BLaER1 treated with 17β-estradiol and CSF1 and Interleukin-3, amounts not matched to agents 10 nM and 100 nM (cell line): ENCODE data around the gene NSMCE1.
"Not testable (repeated sequence)": the region's sequence is repeated elsewhere in the genome, so short reads cannot be mapped to it uniquely, and the experiment has no call there.

Experiments
- H3K27ac ChIP-seq, 11 experiments: shearing (Covaris generic); formaldehyde crosslinking; 2 replicates each; pipeline ENCODE4 v1.8.1; 2022
- H3K27me3 ChIP-seq, 11 experiments: shearing (Covaris generic); formaldehyde crosslinking; 2 replicates each; pipeline ENCODE4 v1.8.1; 2022
- H3K36me3 ChIP-seq, 11 experiments: shearing (Covaris generic); formaldehyde crosslinking; 2 replicates each; pipeline ENCODE4 v1.8.1; 2022
- H3K4me1 ChIP-seq, 10 experiments: shearing (Covaris generic); formaldehyde crosslinking; 2 replicates each; pipeline ENCODE4 v1.8.1; 2022
- H3K4me2 ChIP-seq, 11 experiments: shearing (Covaris generic); formaldehyde crosslinking; 2 replicates each; pipeline ENCODE4 v1.8.1; 2022
- H3K4me3 ChIP-seq, 10 experiments: shearing (Covaris generic); formaldehyde crosslinking; 2 replicates each; pipeline ENCODE4 v1.8.1; 2022
- H3K9ac ChIP-seq, 11 experiments: shearing (Covaris generic); formaldehyde crosslinking; 2 replicates each; pipeline ENCODE4 v1.8.1; 2022
- H3K9me3 ChIP-seq, 11 experiments: shearing (Covaris generic); formaldehyde crosslinking; replicated peaks in 1 of 11; 2 replicates each; pipeline ENCODE4 v1.8.1; 2022
- H4K20me1 ChIP-seq, 11 experiments: shearing (Covaris generic); formaldehyde crosslinking; 2 replicates each; pipeline ENCODE4 v1.8.1; 2022
- Cebpa-rat ChIP-seq, 11 experiments: shearing (Covaris generic); IDR thresholded peaks; 2 replicates each; pipeline ENCODE4 v1.8.1; 2022

Gene NSMCE1

DNA sequence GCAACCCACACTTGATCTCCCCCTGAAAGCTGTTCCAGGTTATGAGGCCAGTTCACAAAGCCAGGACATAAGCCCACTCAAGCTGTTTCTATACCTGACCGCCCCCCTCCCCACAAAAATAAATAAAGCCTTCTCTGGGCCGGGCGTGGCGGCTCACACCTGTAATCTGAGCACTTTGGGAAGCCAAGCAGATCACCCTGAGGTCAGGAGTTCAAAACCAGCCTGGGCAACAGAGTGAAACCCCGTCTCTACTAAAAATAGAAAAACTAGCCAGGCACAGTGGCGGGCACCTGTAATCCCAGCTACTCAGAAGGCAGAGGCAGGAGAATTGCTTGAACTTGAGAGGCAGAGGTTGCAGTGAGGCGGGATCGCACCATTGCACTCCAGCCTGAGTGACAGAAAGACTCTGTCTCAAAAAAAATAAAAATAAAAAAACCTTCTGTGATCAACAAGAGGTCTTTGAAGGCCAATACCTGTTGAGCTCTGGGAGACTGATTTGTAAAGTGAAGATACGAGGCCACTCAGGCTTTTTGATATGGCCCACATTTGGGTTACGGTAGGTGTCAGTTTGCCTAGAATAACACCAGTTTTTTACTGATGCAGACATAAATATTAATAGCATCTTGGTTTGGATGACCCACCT is 63.0 kb downstream of the NSMCE1 start:
- Histone ChIP-seq H3K4me3 (peak overlapping the region in 1 of 10 experiments; percentile 68; a peak in 1 of 20 replicates), H3K4me1 (peaks cover 38 to 71% (median 63%) of the 10 kb centered on the region in 10 experiments), H3K27ac (peak overlapping the region in 8 of 11 experiments; percentile 89 to 99 (median 96); a peak in 15 of 22 replicates), H3K4me2 (peak overlapping the region; percentile 81 to 98 (median 95); a peak in 21 of 22 replicates), H3K9ac (peak overlapping the region in 7 of 11 experiments; percentile 16 to 96 (median 92); a peak in 11 of 22 replicates), H3K27me3 (no peaks in the 10 kb centered on the region), H4K20me1 (no peaks in the 10 kb centered on the region), H3K36me3 (peaks cover 7 to 15% (median 8%) of the 10 kb centered on the region in 11 experiments; a peak in 20 of 22 replicates), H3K9me3 (peaks cover 0 to 15% (median 0%) of the 10 kb centered on the region in 11 experiments; a peak in 6 of 22 replicates)
- TF ChIP-seq Cebpa-rat (IDR thresholded peaks at IDR 0.05) = no peak

DNA sequence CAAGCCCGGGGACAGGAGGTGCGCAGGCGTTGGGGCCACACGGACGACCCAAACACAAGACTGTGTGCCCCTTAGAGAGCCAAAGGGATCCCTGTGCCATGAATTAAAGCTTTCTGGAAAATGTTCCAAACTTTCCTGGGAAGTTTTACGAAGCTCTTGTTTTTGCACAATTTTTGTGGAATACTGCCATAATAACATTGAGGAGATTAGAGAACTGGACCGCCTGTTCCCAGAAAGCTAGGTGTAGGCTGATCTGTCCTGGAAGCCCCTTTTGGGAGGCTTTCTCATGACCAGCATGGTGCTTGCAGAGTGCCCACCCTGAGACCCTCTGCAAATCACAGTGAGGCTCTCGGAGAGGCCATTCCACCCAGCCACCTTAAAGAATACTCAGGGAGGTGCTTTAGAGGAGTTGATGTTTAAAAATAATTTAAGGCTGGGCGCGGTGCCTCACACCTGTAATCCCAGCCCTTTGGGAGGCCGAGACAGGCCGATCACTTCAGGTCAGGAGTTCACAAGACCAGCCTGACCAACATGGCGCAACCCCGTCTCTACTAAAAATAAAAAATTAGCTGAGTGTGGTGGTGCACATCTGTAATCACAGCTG is 64.2 kb downstream of the NSMCE1 start:
- H3K4me1 ChIP-seq = peaks cover 48 to 82% (median 74%) of the 10 kb centered on the region in 10 experiments
- peak overlapping the region; percentile 89 to 99 (median 95) for H3K27ac ChIP-seq
- no peaks in the 10 kb centered on the region for H4K20me1 ChIP-seq
- 0 out of 22 replicates have a peak, but pooled peaks of 1 of the 11 experiments have one; percentile 26 for TF ChIP-seq Cebpa-rat (IDR thresholded peaks at IDR 0.05)
- H3K36me3 ChIP-seq = 0 out of 22 replicates have a peak, but pooled peaks cover 0 to 5% (median 0%) of the 10 kb centered on the region in 11 experiments
- peak overlapping the region; percentile 81 to 98 (median 95) for H3K4me2 ChIP-seq
- H3K9ac ChIP-seq = peak overlapping the region; percentile 86 to 96 (median 93)
- peak overlapping the region; percentile 55 to 75 (median 66) for H3K4me3 ChIP-seq
- no peaks in the 10 kb centered on the region for H3K27me3 ChIP-seq
- H3K9me3 ChIP-seq = peaks cover 0 to 15% (median 0%) of the 10 kb centered on the region in 11 experiments; a peak in 6 of 22 replicates

DNA sequence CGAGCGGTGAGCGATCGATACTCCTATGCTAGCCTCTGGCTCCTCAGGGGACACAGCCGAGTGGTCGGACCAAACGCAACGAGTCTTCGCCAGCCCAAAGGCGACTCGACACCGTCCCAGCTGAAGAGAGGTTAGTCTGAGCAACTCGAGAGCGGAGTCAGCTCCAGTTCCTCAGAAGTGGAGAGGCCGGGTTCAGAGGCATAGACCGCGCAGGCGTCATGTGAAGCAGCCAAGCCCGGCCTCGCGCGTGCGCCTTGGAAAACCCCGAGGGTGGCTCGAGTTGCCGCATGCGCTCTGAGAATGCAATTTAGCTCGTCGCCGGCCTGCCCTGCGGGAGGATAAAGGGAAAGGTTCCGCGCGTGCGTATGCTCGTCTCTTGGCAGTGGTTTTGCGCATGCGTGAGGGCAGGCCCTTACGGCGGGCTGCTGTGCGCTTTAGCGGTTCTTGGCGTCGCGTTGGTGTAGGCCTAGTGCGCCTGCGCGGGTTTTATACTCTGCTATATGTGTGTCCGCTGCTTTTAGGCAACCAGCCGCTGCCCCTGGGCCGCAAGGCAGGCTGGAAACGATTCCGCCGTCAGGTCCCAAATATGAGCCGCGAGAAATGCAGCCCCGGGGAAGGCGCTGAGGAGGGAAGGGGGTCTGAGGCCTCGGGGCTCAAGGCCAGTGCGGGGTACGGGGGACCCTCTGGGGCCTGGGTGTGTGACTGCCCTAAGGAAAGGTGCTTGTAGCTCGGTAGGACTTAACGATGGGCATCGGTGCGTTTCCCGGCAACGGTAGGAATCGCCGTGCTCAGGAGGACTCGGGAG is 64.9 kb downstream of the NSMCE1 start, which contains the start of gene KDM8:
Gene KDM8, plus strand, starts transcription at position 20 of the 805 bp plus-strand sequence. CDS start 6,598 bp downstream, outside the sequence.
- Histone ChIP-seq H3K9me3 (peaks cover 0 to 15% (median 0%) of the 10 kb centered on the region in 11 experiments; a peak in 6 of 22 replicates), H3K27me3 (no peaks in the 10 kb centered on the region), H3K4me3 (peak within 1 kb of the TSS; percentile 55 to 75 (median 66)), H3K36me3 (0 out of 22 replicates have a peak, but pooled peaks cover 0 to 5% (median 0%) of the 10 kb centered on the region in 11 experiments), H3K9ac (peak within 1 kb of the TSS; percentile 86 to 96 (median 93)), H3K27ac (peak within 1 kb of the TSS; percentile 89 to 99 (median 95)), H4K20me1 (no peaks in the 10 kb centered on the region), H3K4me1 (peaks cover 55 to 87% (median 79%) of the 10 kb centered on the region in 10 experiments), H3K4me2 (peak within 1 kb of the TSS; percentile 81 to 98 (median 95))
- no peak for TF ChIP-seq Cebpa-rat (IDR thresholded peaks at IDR 0.05)

DNA sequence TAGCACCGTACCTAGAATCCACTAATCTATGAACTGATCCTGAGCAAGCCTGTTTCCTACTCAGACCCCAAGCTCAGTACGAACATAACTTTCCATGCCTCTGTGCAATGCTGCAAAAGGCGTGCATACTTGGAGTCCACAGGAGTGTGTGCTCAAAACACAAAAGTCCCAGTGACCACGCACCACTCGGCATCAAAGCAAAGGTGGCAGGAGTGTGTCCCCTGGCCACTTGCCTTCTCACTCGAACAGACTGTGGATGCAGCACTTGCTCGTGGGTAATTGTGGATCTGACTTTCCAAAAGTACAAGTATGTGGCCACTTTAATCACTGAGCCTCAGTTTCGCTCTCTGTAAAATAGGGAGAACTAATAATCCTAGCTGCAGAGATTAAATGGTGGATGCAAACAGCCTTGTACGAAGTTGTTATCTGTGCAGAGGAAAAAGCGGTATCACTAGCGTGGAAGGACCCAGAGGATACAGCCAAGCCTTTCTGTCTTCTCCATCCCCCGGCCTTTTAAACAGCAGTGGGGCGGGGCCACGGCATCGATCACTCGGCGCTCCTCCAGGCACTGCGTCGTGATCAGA is 65.6 kb downstream of the NSMCE1 start:
- no peaks in the 10 kb centered on the region for H3K27me3 ChIP-seq
- peak overlapping the region; percentile 86 to 96 (median 93) for H3K9ac ChIP-seq
- no peaks in the 10 kb centered on the region for H4K20me1 ChIP-seq
- peak overlapping the region; percentile 55 to 75 (median 66) for H3K4me3 ChIP-seq
- H3K4me2 ChIP-seq = peak overlapping the region; percentile 65 to 95 (median 82)
- no peak for TF ChIP-seq Cebpa-rat (IDR thresholded peaks at IDR 0.05)
- H3K4me1 ChIP-seq = peaks cover 59 to 88% (median 79%) of the 10 kb centered on the region in 10 experiments
- H3K36me3 ChIP-seq = 0 out of 22 replicates have a peak, but pooled peaks cover 0 to 1% (median 0%) of the 10 kb centered on the region in 11 experiments
- peaks cover 0 to 15% (median 0%) of the 10 kb centered on the region in 11 experiments; a peak in 6 of 22 replicates for H3K9me3 ChIP-seq
- peak overlapping the region; percentile 89 to 99 (median 95) for H3K27ac ChIP-seq

DNA sequence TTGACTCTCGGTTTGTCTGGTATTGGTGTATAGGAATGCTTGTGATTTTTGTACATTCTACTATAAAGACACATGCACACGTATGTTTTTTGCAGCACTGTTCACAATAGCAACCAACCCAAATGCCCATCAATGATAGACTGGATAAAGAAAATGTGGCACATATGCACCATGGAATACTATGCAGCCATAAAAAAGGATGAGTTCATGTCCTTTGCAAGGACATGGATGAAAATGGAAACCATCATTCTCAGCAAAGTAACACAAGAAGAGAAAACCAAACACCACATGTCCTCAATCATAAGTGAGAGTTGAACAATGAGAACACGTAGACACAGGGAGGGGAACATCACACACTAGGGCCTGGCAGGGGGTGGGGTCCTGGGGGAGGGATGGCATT is 67.7 kb downstream of the NSMCE1 start:
- peak overlapping the region in 8 of 11 experiments; percentile 27 to 86 (median 80); a peak in 8 of 22 replicates for H3K4me2 ChIP-seq
- H3K9me3 ChIP-seq = peaks cover 0 to 15% (median 0%) of the 10 kb centered on the region in 11 experiments; a peak in 6 of 22 replicates
- not testable (repeated sequence) for H3K27me3 ChIP-seq, H3K4me3 ChIP-seq, H4K20me1 ChIP-seq, H3K36me3 ChIP-seq
- H3K4me1 ChIP-seq = peaks cover 44 to 79% (median 58%) of the 10 kb centered on the region in 10 experiments
- 0 out of 22 replicates have a peak overlapping the region, but pooled peaks of 1 of the 11 experiments have one; percentile 82 for H3K9ac ChIP-seq
- H3K27ac ChIP-seq = peak overlapping the region in 9 of 11 experiments; percentile 83 to 99 (median 94); a peak in 16 of 22 replicates

DNA sequence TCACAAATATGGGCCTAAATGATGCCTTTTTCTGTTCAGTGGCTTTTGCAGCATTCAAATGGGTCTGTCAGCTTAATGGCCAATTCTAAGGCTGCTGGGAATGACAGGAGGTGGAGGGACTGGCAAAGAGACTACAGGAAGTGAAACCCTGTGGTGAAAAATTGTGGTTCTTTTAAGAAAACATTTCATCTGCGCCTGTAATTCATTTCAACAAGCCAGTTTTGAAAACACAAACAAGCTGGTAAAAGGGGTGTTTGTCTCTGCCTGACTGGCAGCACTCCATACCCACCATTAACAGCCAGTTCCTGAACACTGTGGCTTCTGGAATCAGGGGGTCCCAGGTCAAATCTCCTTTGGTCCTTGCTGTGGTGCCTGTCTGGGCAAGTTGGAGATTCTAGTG is 68.8 kb downstream of the NSMCE1 start:
- Histone ChIP-seq H3K4me1 (peaks cover 32 to 67% (median 46%) of the 10 kb centered on the region in 10 experiments), H3K4me2 (peak overlapping the region; percentile 68 to 86 (median 79)), H3K27me3 (no peaks in the 10 kb centered on the region), H3K36me3 (no peaks in the 10 kb centered on the region), H3K4me3 (peak overlapping the region in 2 of 10 experiments; percentile 3 to 20; a peak in 6 of 20 replicates), H4K20me1 (no peaks in the 10 kb centered on the region), H3K9me3 (peaks cover 3 to 26% (median 6%) of the 10 kb centered on the region in 11 experiments; a peak in 21 of 22 replicates), H3K27ac (peak overlapping the region; percentile 70 to 99 (median 93)), H3K9ac (peak overlapping the region; percentile 62 to 82 (median 78); a peak in 21 of 22 replicates)
- TF ChIP-seq Cebpa-rat (IDR thresholded peaks at IDR 0.05) = peak in 9 of 11 experiments; percentile 24 to 87 (median 76); a peak in 16 of 22 replicates

DNA sequence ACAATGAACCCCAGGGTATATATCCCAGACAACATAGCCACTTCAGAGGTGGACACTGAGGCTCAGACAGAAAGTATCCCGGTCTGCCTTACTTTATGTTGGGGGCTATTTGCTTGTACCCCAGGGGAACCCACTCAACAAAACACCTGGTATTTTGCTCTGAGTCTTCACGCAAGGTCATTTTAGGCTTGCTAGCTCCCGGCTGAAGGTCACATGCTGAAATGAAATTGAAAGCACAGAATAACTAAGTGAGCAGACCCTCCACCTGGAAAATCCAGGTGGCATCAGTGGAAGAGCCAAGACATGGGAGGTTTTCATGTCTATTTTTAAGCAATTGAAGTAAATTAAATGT is 69.4 kb downstream of the NSMCE1 start:
- Histone ChIP-seq H3K4me2 (peak overlapping the region; percentile 68 to 86 (median 79)), H4K20me1 (no peaks in the 10 kb centered on the region), H3K9me3 (peaks cover 8 to 31% (median 11%) of the 10 kb centered on the region in 11 experiments; a peak in 21 of 22 replicates), H3K27me3 (no peaks in the 10 kb centered on the region), H3K4me3 (no peak overlapping the region), H3K9ac (peak overlapping the region in 9 of 11 experiments; percentile 70 to 82 (median 78); a peak in 19 of 22 replicates), H3K36me3 (no peaks in the 10 kb centered on the region), H3K4me1 (peaks cover 27 to 62% (median 41%) of the 10 kb centered on the region in 10 experiments), H3K27ac (peak overlapping the region in 10 of 11 experiments; percentile 8 to 99 (median 94); a peak in 20 of 22 replicates)
- no peak for TF ChIP-seq Cebpa-rat (IDR thresholded peaks at IDR 0.05)
